HG03520 (cell line): ENCODE results near the gene USH2A.
"Not testable (repeated sequence)": the region's sequence is repeated elsewhere in the genome, so short reads cannot be mapped to it uniquely, and the experiment has no call there.

ENCODE experiments used
- ATAC-seq: cut with Tn5 transposase; IDR thresholded peaks from one replicate; pipeline ENCODE4 v1.9.1; 2021; ENCODE audit warnings: mild to moderate bottlenecking, moderate library complexity; ENCODE audit not compliant: unreplicated experiment

USH2A gene

DNA sequence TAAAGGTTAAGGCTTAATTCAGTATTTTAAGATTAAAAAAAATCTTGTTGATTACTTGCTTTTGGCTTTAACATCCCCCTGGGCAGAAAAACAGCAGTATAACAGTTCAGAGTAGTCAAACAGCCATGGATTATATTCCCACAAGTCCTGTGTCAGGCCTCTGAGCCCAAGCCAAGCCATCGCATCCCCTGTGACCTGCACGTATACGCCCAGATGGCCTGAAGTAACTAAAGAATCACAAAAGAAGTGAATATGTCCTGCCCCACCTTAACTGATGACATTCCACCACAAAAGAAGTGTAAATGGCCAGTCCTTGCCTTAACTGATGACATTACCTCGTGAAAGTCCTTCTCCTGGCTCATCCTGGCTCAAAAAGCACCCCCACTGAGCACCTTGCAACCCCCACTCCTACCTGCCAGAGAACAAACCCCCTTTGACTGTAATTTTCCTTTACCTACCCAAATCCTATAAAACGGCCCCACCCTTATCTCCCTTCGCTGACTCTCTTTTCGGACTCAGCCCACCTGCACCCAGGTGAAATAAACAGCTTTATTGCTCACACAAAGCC, 277.7 kb downstream of the USH2A start:
- ATAC-seq, result not testable (repeated sequence)

DNA sequence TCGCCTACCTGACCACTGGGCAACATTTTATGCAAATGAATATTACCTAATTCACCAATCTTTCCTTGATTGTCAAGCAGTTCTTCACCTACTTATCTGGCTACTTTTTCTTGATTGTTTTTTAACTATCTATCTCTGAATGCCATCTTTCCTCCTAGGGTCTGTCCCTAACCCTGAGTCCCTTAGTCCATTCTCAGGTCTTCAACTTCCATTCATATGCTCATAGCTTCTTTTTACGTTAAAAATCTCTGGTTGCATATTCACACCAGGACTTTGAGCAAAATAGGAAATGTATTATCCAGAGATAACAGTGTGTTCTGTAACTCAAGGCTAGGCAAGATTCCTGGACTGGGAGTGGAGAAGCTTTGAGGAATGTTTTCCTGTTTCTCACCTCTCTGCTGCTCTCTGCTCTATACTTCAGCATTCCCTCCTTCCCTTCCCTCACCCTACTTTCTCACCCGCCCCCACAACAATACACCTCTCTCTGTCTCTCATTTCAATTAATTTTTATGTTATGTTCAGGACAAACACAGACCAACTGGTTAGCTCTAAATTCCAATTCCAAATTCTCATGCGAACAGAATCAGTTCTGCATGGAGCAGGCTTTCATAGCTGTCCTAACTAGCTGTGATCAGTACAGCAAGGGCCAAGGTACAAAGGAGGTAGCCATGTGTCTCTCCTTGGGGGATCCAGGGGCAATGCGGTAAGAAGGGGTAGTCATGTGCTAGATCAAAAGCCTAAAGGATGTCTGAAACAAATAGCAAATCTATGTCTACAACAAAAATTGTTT, 278.4 kb downstream of the USH2A start:
- ATAC-seq, result no peak

- ATAC-seq, result no peak
These were observed 280.3 kb downstream of the USH2A start for GRCh38 chr1:216142921-216143320.

- no peak for ATAC-seq
These were observed 282.3 kb downstream of the USH2A start for GRCh38 chr1:216140730-216141524.

DNA sequence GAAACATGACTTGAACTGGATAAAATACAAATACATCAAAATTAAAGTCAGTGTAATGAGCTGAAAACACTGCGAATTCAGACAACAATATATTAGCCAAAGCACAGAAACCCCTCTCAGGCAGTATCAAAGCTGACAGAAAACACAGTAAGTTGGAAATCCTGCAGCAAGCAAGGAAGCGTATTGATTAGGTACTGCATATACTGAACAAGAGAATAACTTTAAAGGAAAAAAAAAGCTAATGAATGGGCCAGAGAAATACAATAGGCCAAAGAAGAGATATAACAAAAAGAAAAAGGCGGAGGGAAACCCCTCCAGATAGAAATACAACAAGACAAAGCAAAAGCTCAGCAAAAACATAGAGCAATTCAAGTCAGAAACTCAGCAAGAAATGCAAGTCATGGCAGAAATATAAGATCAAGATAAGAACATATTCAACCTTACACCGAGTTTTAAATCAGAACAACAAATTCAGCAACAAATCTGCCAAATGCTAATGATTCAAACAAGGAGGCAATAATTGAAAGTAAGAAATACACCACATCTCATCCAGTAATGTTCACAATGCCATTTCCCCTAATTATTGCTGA, 299.0 kb downstream of the USH2A start:
- ATAC-seq, result no peak

DNA sequence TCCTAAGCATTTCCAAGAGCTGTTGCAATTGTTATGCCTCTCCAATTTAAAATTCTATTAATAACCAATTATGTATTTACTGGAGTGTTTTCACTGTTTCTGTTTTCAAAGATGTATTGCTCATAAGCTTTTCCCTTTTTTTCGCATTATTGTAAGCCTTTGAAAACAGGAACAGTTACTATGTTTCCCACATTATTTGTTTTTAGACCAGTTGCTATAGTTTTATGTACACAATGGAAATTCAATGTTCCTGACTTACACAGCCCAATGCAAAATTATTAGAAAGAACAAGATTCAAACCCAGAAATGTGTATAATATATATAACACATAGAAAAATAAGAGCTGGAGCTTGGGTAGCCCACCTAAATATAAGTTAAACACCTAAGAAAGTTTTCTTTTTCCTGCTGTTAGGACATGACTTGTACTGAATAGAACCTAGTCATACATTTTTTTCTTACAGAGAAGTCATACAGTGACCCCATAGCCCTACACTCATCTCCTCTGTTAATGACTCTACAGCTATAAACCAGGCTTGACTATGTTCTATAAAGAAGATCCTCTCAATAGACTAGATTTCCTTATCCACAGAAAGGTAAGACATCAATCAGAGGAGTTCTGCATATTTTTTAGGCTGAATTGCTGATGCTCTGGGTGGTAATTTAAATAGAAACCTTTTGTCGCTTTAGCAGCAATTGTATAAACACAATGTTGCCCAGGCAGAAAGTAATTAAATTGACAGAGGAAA, 299.6 kb downstream of the USH2A start:
- ATAC-seq, result no peak

- peak; percentile 59 for ATAC-seq
These were observed 303.6 kb downstream of the USH2A start for GRCh38 chr1:216119600-216119999.

DNA sequence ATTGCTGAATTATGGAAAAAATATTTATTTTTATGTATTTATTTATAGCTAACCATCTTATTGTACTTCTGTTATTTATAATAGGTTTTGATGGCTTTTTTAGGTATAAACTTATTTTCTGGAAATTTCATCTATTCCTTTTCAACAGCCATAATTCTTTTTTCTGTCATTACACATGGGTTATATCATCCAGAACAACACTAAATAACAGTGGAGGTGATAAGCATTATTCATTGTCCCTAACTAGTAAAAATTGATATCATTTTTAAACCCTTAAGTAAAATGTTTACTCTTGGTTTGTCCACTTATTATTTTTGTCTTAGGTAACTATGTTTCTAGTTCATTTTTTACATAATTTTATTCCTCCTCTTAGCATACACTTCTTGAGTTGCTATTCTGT, 309.1 kb downstream of the USH2A start:
- no peak for ATAC-seq

DNA sequence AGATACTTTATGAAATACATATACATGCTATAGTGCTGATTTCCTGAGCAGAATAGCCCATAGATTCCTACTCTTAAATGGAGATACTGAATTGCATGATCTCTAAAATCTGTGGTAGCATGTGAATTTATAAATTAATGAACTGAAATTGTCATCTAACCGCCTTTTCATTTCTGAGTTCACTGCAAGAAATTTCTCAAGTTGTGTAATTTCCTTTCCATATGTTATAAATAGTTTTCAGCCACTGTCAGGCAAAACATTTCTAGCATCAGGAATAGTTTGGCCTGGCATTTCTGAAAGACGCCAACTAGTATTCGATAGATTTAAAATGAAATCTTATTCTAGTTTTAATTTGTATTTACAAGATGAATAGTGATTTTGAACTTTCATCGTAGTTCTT, 310.1 kb downstream of the USH2A start:
- ATAC-seq, result no peak

GRCh38 chr1:216111842-216112241, 311.4 kb downstream of the USH2A start:
- no peak for ATAC-seq

DNA sequence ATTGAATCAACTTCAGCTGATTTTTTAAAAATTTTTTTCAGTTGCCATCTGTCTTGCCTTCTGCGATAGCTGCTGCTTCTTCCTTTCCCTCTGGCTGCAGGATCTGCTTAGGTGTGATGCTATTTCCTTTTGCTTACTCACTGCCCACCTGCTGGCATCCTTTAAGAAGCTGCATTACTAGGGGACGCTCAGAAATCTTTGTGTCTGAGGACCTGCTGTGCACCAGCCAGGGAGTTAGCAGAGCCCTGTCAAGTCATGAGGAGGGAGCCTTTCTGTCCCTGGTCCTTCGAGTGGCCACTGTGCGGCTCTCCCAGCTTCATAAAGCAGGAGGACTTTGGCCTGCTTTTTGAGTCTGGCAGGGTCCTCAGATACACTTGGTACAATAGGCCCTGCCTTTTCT, 327.8 kb downstream of the USH2A start:
- no peak for ATAC-seq

DNA sequence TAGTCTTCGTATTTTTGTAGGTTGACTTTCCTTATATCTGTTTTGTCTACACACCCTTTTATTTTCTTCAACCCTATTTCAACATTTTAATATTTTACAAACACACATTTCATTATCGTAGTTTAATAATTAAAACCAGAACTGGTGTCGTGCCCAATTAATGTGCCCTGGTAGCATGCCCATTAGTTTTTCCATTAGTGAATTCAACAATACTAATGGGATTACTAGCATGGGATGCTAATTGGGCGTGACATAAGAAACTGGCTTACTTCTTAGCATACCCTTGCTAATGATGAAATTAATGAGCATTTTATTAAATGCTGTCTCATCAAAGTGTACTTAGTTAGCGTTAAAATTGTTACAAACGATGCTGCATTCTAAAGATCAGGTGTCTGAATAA, 332.7 kb downstream of the USH2A start:
- ATAC-seq, result no peak

DNA sequence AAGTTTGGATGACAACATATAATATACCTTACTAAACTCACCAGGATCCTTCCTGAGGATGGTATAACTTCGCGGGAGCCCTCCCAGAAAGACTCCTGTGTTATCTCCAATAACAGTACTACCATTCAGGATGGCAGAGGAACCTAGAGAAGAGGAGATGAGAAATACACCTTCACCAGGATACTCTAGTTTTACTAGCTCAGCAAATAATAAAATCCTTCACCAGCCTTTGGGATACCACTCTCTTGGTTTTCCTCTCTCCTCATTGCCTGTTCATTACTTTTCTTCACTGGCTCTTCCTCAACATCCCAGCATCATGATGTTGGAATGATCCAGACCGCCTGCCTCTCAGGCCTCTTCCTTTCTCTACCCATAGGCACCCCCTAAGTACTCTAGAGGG, 336.6 kb downstream of the USH2A start:
- no peak for ATAC-seq

- ATAC-seq, result no peak
These were observed 341.8 kb downstream of the USH2A start for GRCh38 chr1:216081445-216081844.

DNA sequence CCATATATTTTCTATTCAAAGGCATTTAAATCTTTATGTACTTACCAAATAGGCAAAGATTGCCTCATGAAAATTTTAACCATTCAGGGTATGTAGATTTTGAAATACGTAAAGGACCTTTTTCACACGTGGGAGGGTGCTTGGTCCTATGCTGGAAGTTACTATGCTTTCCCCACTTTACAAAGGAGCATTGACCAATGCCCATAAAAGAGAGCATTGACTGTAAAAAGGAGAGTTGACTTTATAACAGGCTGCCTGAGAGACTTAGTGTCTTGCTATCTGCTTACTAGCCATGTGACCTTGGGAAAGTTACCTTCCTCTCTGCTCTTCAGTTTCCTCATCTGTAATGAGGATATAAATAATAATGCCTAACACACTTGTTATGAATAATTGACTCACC, 346.5 kb downstream of the USH2A start:
- no peak for ATAC-seq

- no peak for ATAC-seq
These were observed 347.9 kb downstream of the USH2A start for GRCh38 chr1:216075339-216075738.

DNA sequence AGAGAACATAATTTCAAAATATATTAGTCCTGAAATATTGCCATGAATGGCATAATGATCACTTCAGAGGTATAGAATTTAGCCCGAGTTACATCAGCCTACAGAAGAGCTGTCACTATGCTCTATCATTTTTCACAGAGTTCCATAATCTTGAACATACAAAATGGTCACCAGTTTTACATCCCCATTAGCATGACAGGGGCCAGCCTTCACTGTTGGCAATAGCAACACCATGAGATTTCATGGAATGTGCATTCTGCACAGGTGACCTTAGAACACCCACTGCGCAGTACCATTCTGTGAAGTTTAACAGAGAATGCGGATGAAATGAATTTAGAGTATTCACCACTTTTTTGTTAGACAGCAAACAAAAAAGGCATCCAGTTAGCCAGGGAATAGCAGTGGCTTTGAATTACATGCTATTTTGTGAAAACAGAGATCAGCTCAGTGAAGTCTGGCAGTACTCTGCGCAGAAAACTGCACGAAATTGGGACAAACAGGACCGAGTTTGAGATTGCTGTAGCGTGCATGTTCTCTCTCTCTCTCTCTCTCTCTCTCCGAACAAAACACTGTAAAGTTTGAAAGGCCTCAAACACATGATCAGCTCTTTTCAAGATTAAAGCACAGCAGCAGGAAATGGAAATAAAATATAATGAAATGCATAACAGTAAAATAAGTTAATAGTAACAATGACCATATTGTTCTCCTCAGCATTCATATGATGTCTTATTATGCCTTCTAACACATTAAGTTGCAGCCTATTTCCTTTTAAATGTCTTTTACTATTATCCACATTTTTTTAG, 349.3 kb downstream of the USH2A start:
- no peak for ATAC-seq

DNA sequence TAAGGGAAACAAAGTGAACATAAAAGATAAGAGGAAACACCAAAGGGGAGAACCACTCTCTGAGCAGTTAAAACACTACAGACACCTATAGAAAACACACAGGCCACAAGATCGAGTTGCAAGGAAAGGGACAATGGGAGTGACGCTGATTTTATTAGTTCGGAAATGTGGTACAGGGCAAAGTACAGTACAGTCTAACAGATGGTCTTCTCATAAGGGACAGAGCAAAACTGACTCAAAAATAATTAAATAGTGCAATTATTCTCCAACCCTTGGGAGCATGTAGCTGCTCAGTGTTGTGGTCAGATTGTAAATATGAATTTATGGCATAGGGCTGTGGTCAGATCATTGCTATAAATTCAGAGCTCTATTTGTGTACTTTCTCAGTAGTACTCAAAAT, 352.0 kb downstream of the USH2A start:
- ATAC-seq, result no peak

GRCh38 chr1:216064643-216065042, 358.6 kb downstream of the USH2A start:
- ATAC-seq, result no peak

- no peak for ATAC-seq
These were observed 365.3 kb downstream of the USH2A start for GRCh38 chr1:216057947-216058346.
